Liver (tissue), 9 donors: Measurements from ENCODE around the gene NR6A1. TPM values are rescaled to one million over a fixed set of nuclear protein-coding genes. Genes with fewer than 3 reads are reported as not detected.

Experiments used
- DNase-seq: peaks from one replicate; pipeline ENCODE4 v3.0.0-alpha.2; 2017; ENCODE audit warnings: low spot score
- H3K27ac ChIP-seq, 2 donors: one replicate each; pipeline ENCODE4 v1.7.0; 2013; ENCODE audit warnings: inconsistent platforms in 2 of 2, low read length in 2 of 2, control low read depth in 1 of 2, low read depth in 1 of 2, mild to moderate bottlenecking in 1 of 2
- H3K27me3 ChIP-seq, 4 donors: one replicate each; pipeline versions ENCODE4 v1.6.1 to v1.7.0; 2013; ENCODE audit warnings: low read length in 3 of 4, inconsistent platforms in 1 of 4, mild to moderate bottlenecking in 1 of 4, moderate library complexity in 1 of 4; ENCODE audit not compliant: control insufficient read depth in 4 of 4, insufficient read depth in 4 of 4
- H3K36me3 ChIP-seq, 4 donors: one replicate each; pipeline versions ENCODE4 v1.6.1 to v1.7.0; 2013; ENCODE audit warnings: low read length in 3 of 4, mild to moderate bottlenecking in 3 of 4, low read depth in 1 of 4, moderate library complexity in 1 of 4; ENCODE audit not compliant: control insufficient read depth in 4 of 4, insufficient read depth in 3 of 4
- H3K4me1 ChIP-seq, 4 donors: one replicate each; pipeline versions ENCODE4 v1.6.1 to v1.7.0; 2013; ENCODE audit warnings: low read length in 3 of 4, mild to moderate bottlenecking in 3 of 4, moderate library complexity in 1 of 4; ENCODE audit not compliant: control insufficient read depth in 4 of 4, insufficient read depth in 4 of 4
- H3K4me3 ChIP-seq, 3 donors: one replicate each; pipeline versions ENCODE4 v1.6.1 to v1.7.0; 2013; ENCODE audit warnings: low read length in 3 of 3, control low read depth in 1 of 3, low read depth in 1 of 3, mild to moderate bottlenecking in 1 of 3
- H3K9ac ChIP-seq, 2 donors: one replicate each; pipeline ENCODE4 v1.7.0; 2013; ENCODE audit warnings: low read length in 2 of 2, mild to moderate bottlenecking in 2 of 2, moderate library complexity in 2 of 2, control low read depth in 1 of 2, low read depth in 1 of 2
- H3K9me3 ChIP-seq, 4 donors: one replicate each; pipeline versions ENCODE4 v1.6.1 to v1.7.0; 2013; ENCODE audit warnings: low read length in 3 of 4; ENCODE audit not compliant: control insufficient read depth in 4 of 4
- EGR1 ChIP-seq, 2 donors: IDR thresholded peaks; 2 replicates each; pipeline ENCODE4 v1.6.1; 2016 to 2018; ENCODE audit warnings: antibody characterized with exemption in 2 of 2, low read depth in 2 of 2
- FOXA1 ChIP-seq: IDR thresholded peaks from 2 replicates; pipeline ENCODE4 v1.6.1; 2016; ENCODE audit warnings: antibody characterized with exemption
- FOXA2 ChIP-seq: IDR thresholded peaks from 2 replicates; pipeline ENCODE4 v1.6.1; 2016; ENCODE audit warnings: antibody characterized with exemption
- GABPA ChIP-seq, 2 donors: IDR thresholded peaks in 1 of 2; conservative IDR thresholded peaks in 1 of 2; 2 replicates each; pipeline ENCODE4 v1.6.1; 2016; ENCODE audit warnings: antibody characterized with exemption in 2 of 2, mild to moderate bottlenecking in 1 of 2, moderate library complexity in 1 of 2
- HNF4A ChIP-seq, 2 donors: conservative IDR thresholded peaks; 2 replicates each; pipeline ENCODE4 v1.6.1; 2016; ENCODE audit warnings: antibody characterized with exemption in 2 of 2, mild to moderate bottlenecking in 2 of 2
- HNF4G ChIP-seq: IDR thresholded peaks from 2 replicates; pipeline ENCODE4 v1.6.1; 2016; ENCODE audit warnings: antibody characterized with exemption
- JUND ChIP-seq, 2 donors: IDR thresholded peaks; 2 replicates each; pipeline ENCODE4 v1.6.1; 2016; ENCODE audit warnings: antibody characterized with exemption in 2 of 2
- NR2F2 ChIP-seq: IDR thresholded peaks from 2 replicates; pipeline ENCODE4 v1.6.1; 2016; ENCODE audit warnings: antibody characterized with exemption
- RAD21 ChIP-seq, 2 donors: IDR thresholded peaks; 2 replicates each; pipeline ENCODE4 v1.6.1; 2016; ENCODE audit warnings: antibody characterized with exemption in 2 of 2, mild to moderate bottlenecking in 2 of 2
- RXRA ChIP-seq, 2 donors: IDR thresholded peaks; 2 replicates each; pipeline ENCODE4 v1.6.1; 2017 to 2018; ENCODE audit warnings: antibody characterized with exemption in 2 of 2, mild to moderate bottlenecking in 1 of 2
- SP1 ChIP-seq: IDR thresholded peaks from 2 replicates; pipeline ENCODE4 v1.6.1; 2018; ENCODE audit warnings: antibody characterized with exemption, mild to moderate bottlenecking
- TAF1 ChIP-seq: conservative IDR thresholded peaks from 2 replicates; pipeline ENCODE4 v1.6.1; 2016; ENCODE audit warnings: antibody characterized with exemption, mild to moderate bottlenecking
- YY1 ChIP-seq: IDR thresholded peaks from 2 replicates; pipeline ENCODE4 v1.6.1; 2016; ENCODE audit warnings: antibody characterized with exemption, mild to moderate bottlenecking
- WGBS: extraction: QIAGEN DNeasy Blood & Tissue Kit; methylation state at CpG from one replicate; pipeline ENCODE4 v1.1.7; 2013; 5-methylcytosine and 5-hydroxymethylcytosine counted together
- polyA plus RNA-seq, 2 donors: library from polyadenylated mRNA; stranded (reverse) in 1 of 2; unstranded in 1 of 2; fragments of 200-250 nt in 1 of 2; fragments of >200 nt in 1 of 2; fragmentation: Nextera tagmentation in 1 of 2; extraction: Ambion mirVana in 1 of 2; gene quantifications; one replicate each; pipeline versions ENCODE4 v1.2.1 to v1.2.3, GENCODE V29; 2013 to 2015
- total RNA-seq, 2 donors: library from RNA; depleted of rRNA; stranded (reverse); fragments of >200 nt; gene quantifications; one replicate each; pipeline ENCODE4 v1.2.3, GENCODE V29; 2014
- TF ChIP-seq, protein P1 (sequence below): IDR thresholded peaks from 2 replicates; pipeline ENCODE4 v1.6.1; 2016; ENCODE audit warnings: antibody characterized with exemption
- TF ChIP-seq, protein P2 (sequence below): fragments of 150-350 bp; IDR thresholded peaks from 2 replicates; pipeline ENCODE4 v1.5.1; 2017; ENCODE audit warnings: improper control_type of control experiment, low read depth, low read length; ENCODE audit not compliant: missing input control
- TF ChIP-seq, protein P3 (sequence below): IDR thresholded peaks from 2 replicates; pipeline ENCODE4 v1.6.1; 2016; ENCODE audit warnings: antibody characterized with exemption
- TF ChIP-seq, protein P4 (sequence below): IDR thresholded peaks from 2 replicates; pipeline ENCODE4 v1.6.1; 2016; ENCODE audit warnings: antibody characterized with exemption
- TF ChIP-seq, protein P5 (sequence below): IDR thresholded peaks from 2 replicates; pipeline ENCODE4 v1.6.1; 2016; ENCODE audit warnings: antibody characterized with exemption, mild to moderate bottlenecking
- donor health status: healthy.
- donor health status: healthy.
- donor health status: healthy.
- donor health status: healthy.
- donor health status: healthy.

The NR6A1 gene
- total and polyA plus RNA-seq, 4 donors: 0.72 to 6.1 (median 2.1) TPM

DNA sequence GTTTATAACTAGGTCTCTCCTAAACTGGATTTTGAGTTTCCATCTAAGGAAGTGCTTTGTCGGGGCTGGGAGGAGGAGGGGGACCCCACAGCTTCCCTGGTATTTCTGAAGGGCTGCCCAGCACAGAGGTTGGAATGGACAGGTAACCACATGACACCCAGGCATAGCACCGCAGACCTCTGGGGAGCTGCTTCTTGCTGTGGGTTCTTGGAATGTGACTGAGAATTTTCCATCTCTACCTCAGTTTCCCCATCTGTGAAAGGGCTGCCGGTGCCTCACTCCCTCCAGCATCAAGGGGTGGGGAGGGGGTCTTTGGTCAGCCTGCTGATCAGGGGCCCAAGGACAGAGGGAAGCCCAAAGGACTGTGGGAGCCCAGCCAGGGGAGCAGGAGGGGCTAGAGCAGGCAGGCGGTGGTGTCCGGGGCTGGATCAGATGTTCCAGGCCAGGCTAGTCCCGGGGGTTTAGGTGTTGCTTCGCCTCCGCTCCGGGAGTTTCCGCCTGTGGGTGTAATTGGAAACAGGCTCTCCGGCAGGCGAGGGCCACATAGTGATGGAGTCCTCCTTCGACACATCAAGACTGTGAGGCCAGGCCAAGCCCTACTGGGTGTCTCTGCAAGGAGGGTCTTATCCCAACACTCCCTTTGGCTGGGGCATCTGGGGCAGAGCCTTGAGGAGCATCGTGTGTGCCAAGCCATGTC, 9.1 kb upstream of the NR6A1 start (continued):
- no peak for TF ChIP-seq TAF1
- no peak for TF ChIP-seq NR2F2
- TF ChIP-seq SP1: no peak

DNA sequence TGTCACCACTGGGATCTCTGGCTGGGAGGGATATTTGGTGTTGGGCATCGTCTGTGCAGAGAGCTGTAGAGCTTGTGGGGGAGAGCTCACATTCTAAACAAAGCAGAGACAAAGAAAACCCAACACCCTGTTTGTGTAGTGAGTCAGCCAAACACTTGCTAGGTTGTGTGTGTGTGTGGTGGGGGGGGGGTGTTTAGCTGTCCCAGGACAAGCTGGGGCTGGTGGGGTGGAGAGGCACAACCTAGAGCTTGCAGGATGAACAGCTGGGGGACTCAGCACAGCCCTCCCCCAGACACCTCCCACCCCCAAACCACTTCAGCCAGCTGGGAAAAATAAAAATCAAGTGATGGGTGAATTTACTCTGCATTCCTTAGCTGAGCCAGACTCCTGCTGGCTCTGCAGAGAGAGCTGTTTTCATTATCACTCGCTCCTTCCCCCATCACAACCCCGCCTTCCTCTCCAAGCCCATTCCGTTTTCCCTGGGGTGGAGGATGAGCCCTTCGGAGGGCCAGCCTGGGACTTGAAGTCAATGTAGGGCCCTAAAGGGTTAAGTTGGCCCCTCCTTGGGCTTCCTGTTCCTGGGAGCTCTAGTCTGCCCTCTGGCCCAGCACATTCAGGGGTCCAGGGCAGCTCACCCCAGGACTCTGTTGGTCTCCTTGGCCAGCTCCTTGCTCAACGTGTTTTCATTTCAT, 8.4 kb upstream of the NR6A1 start:
- DNase-seq: no peak
- Histone ChIP-seq H3K9ac (no peak overlapping the region), H3K9me3 (no peaks in the 10 kb centered on the region), H3K4me3 (no peak overlapping the region), H3K4me1 (peaks cover 0 to 11% (median 10%) of the 10 kb centered on the region in 4 donors), H3K27me3 (peaks cover 0 to 1% (median 0%) of the 10 kb centered on the region in 4 donors), H3K27ac (no peak overlapping the region), H3K36me3 (no peaks in the 10 kb centered on the region)
- no peak for TF ChIP-seq GABPA (IDR thresholded peaks at IDR 0.05 in 1 of 2, conservative IDR thresholded peaks at IDR 0.05 in 1 of 2)
- WGBS: 69% methylated on average over 6 of the region's 6 CpGs

DNA sequence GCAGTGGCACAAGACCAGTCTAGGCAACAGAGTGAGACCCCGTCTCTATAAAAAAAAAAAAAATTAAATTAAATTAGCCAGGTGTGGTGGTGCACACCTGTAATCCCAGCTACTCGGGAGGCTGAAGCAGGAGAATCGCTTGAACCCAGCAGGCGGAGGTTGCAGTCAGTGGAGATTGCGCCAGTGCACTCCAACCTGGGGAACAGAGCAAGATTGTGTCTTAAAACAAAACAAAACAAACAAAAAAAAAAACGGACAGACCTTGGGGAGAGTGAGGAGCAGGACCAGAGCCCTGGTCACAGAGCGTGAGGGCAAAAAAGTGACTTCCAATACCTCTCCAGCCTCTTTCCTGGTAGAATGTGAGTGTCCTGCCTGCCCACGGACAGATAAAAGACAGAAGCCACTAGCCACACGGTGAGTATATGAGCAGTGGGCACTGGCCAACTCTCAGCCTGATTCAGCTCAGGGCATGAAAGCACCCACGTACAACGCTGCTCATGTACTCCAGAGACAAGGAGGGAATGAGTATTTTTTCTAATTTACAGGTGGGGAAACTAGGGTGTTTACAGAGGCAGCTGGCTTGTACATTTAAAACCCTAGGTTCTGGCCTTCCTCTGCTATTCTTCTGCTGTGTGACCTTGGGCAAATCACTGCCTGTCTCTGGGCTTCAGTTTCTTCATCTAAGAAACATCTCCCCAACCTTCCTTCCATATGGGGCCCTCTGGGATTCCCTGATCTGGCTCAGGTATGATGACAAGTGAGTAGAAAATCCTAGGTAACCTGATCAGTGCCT, 7.7 kb upstream of the NR6A1 start:
- H3K36me3 ChIP-seq: no peaks in the 10 kb centered on the region
- peaks cover 0 to 11% (median 10%) of the 10 kb centered on the region in 4 donors for H3K4me1 ChIP-seq
- no peak for DNase-seq
- no peak overlapping the region for H3K27ac ChIP-seq
- no peaks in the 10 kb centered on the region for H3K9me3 ChIP-seq
- H3K9ac ChIP-seq: no peak overlapping the region
- no peak overlapping the region for H3K4me3 ChIP-seq
- H3K27me3 ChIP-seq: peaks cover 0 to 1% (median 0%) of the 10 kb centered on the region in 4 donors
- WGBS: 82% methylated on average over 11 of the region's 11 CpGs
- TF ChIP-seq HNF4A (conservative IDR thresholded peaks at IDR 0.05): no peak
- no peak for TF ChIP-seq SP1
- no peak for TF ChIP-seq TAF1
- no peak for TF ChIP-seq JUND (IDR thresholded peaks at IDR 0.05)
- no peak for TF ChIP-seq FOXA1
- TF ChIP-seq RXRA (IDR thresholded peaks at IDR 0.05): no peak
- TF ChIP-seq YY1: no peak
- TF ChIP-seq, protein P1, sequence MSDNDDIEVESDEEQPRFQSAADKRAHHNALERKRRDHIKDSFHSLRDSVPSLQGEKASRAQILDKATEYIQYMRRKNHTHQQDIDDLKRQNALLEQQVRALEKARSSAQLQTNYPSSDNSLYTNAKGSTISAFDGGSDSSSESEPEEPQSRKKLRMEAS: no peak
- TF ChIP-seq HNF4G: no peak
- TF ChIP-seq, protein P2, sequence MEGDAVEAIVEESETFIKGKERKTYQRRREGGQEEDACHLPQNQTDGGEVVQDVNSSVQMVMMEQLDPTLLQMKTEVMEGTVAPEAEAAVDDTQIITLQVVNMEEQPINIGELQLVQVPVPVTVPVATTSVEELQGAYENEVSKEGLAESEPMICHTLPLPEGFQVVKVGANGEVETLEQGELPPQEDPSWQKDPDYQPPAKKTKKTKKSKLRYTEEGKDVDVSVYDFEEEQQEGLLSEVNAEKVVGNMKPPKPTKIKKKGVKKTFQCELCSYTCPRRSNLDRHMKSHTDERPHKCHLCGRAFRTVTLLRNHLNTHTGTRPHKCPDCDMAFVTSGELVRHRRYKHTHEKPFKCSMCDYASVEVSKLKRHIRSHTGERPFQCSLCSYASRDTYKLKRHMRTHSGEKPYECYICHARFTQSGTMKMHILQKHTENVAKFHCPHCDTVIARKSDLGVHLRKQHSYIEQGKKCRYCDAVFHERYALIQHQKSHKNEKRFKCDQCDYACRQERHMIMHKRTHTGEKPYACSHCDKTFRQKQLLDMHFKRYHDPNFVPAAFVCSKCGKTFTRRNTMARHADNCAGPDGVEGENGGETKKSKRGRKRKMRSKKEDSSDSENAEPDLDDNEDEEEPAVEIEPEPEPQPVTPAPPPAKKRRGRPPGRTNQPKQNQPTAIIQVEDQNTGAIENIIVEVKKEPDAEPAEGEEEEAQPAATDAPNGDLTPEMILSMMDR: no peak
- TF ChIP-seq, protein P3, sequence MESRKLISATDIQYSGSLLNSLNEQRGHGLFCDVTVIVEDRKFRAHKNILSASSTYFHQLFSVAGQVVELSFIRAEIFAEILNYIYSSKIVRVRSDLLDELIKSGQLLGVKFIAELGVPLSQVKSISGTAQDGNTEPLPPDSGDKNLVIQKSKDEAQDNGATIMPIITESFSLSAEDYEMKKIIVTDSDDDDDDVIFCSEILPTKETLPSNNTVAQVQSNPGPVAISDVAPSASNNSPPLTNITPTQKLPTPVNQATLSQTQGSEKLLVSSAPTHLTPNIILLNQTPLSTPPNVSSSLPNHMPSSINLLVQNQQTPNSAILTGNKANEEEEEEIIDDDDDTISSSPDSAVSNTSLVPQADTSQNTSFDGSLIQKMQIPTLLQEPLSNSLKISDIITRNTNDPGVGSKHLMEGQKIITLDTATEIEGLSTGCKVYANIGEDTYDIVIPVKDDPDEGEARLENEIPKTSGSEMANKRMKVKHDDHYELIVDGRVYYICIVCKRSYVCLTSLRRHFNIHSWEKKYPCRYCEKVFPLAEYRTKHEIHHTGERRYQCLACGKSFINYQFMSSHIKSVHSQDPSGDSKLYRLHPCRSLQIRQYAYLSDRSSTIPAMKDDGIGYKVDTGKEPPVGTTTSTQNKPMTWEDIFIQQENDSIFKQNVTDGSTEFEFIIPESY: no peak
- no peak for TF ChIP-seq FOXA2
- TF ChIP-seq, protein P4, sequence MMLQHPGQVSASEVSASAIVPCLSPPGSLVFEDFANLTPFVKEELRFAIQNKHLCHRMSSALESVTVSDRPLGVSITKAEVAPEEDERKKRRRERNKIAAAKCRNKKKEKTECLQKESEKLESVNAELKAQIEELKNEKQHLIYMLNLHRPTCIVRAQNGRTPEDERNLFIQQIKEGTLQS: no peak
- TF ChIP-seq, protein P5, sequence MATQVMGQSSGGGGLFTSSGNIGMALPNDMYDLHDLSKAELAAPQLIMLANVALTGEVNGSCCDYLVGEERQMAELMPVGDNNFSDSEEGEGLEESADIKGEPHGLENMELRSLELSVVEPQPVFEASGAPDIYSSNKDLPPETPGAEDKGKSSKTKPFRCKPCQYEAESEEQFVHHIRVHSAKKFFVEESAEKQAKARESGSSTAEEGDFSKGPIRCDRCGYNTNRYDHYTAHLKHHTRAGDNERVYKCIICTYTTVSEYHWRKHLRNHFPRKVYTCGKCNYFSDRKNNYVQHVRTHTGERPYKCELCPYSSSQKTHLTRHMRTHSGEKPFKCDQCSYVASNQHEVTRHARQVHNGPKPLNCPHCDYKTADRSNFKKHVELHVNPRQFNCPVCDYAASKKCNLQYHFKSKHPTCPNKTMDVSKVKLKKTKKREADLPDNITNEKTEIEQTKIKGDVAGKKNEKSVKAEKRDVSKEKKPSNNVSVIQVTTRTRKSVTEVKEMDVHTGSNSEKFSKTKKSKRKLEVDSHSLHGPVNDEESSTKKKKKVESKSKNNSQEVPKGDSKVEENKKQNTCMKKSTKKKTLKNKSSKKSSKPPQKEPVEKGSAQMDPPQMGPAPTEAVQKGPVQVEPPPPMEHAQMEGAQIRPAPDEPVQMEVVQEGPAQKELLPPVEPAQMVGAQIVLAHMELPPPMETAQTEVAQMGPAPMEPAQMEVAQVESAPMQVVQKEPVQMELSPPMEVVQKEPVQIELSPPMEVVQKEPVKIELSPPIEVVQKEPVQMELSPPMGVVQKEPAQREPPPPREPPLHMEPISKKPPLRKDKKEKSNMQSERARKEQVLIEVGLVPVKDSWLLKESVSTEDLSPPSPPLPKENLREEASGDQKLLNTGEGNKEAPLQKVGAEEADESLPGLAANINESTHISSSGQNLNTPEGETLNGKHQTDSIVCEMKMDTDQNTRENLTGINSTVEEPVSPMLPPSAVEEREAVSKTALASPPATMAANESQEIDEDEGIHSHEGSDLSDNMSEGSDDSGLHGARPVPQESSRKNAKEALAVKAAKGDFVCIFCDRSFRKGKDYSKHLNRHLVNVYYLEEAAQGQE: no peak
- TF ChIP-seq EGR1 (IDR thresholded peaks at IDR 0.05; ENCODE audit: low read depth in 2 of 2): no peak
- no peak for TF ChIP-seq RAD21 (IDR thresholded peaks at IDR 0.05)
- TF ChIP-seq NR2F2: no peak
